ENCODE data around the gene CUL1.

GRCh38 chr7:148828965-148829364, 130.3 kb downstream of the CUL1 start:
- TF ChIP-seq CTCF (IDR thresholded peaks at IDR 0.05) (no peak), POLR2A (IDR thresholded peaks at IDR 0.05) (no peak)
